HCT116 (cell line): ENCODE data around the gene PDGFA. TPM values are rescaled to one million over a fixed set of nuclear protein-coding genes. Genes with fewer than 3 reads are reported as not detected.
A peak's percentile ranks its signal among the peaks of the same experiment; 100 is the strongest.

Experiments
- ATAC-seq: fragments of 200-7000 bp; cut with Tn5 transposase; 2 replicates; pipeline ENCODE4 v1.9.1; 2020; ENCODE audit warnings: mild to moderate bottlenecking, moderate library complexity
- BruUV-seq: library from RNA; stranded (reverse); fragments of 400-500 nt; replicated peaks from 2 replicates; lab custom pipeline; 2021; lab: Mats Ljungman, UMichigan
- CTCF ChIA-PET: fragments of 300-600 bp; sonication (Branson Sonifier 250); formaldehyde crosslinking; loops from one replicate; lab custom pipeline; 2021; ENCODE audit warnings: antibody characterized with exemption; lab: Charles Lee
- POLR2A ChIA-PET: fragments of 300-600, 350-600 bp; sonication (Branson Sonifier 250); formaldehyde crosslinking; loops from one replicate; lab custom pipeline; 2021; ENCODE audit warnings: antibody characterized with exemption; lab: Charles Lee
- RAD21 ChIA-PET, 2 experiments: fragments of 300-600 bp; sonication (Branson Sonifier 250); formaldehyde crosslinking; loops; one replicate each; lab custom pipeline; 2023; ENCODE audit warnings: low total read pairs in 2 of 2; ENCODE audit not compliant: uncharacterized antibody in 2 of 2, unreplicated experiment in 2 of 2, low non-redundant PET in 1 of 2; lab: Charles Lee
- DNase-seq: peaks from one replicate; pipeline ENCODE4 v3.0.0-alpha.2; 2010; ENCODE audit warnings: low read depth, low spot score
- H2AFZ ChIP-seq: fragments of 200-600 bp; shearing (Covaris generic), sonication (generic); 2 replicates; pipeline ENCODE4 v1.6.1; 2017; ENCODE audit warnings: low read depth, mixed run types, mixed read lengths, antibody characterized with exemption, low read length; ENCODE audit not compliant: poor library complexity, severe bottlenecking
- H3K27ac ChIP-seq: 2 replicates; pipeline ENCODE4 v1.5.1; 2012; ENCODE audit warnings: low read depth, low read length
- H3K27me3 ChIP-seq: fragments of 200-600 bp; sonication (generic); 2 replicates; pipeline ENCODE4 v1.6.1; 2016; ENCODE audit warnings: mixed run types, low read length, mixed read lengths; ENCODE audit not compliant: insufficient read depth
- H3K36me3 ChIP-seq, 2 experiments: fragments of 200-500 bp in 1 of 2; fragments of 200-600 bp in 1 of 2; sonication (Bioruptor generic) in 1 of 2; sonication (generic) in 1 of 2; 2 replicates each; pipeline versions ENCODE4 v1.5.1 to v1.6.1; 2014 to 2016; ENCODE audit warnings: low read length in 2 of 2, inconsistent platforms in 1 of 2, mixed read lengths in 1 of 2, mixed run types in 1 of 2; ENCODE audit not compliant: insufficient read depth in 2 of 2, control insufficient read depth in 1 of 2
- H3K4me1 ChIP-seq, 2 experiments: fragments of 200-600 bp in 1 of 2; sonication (generic) in 1 of 2; 2 replicates each; pipeline versions ENCODE4 v1.5.1 to v1.6.1; 2012 to 2017; ENCODE audit warnings: low read length in 2 of 2, inconsistent platforms in 1 of 2, mild to moderate bottlenecking in 1 of 2, mixed read lengths in 1 of 2, mixed run types in 1 of 2, moderate library complexity in 1 of 2; ENCODE audit not compliant: insufficient read depth in 2 of 2, control insufficient read depth in 1 of 2
- H3K4me2 ChIP-seq: fragments of 200-600 bp; sonication (generic); 2 replicates; pipeline ENCODE4 v1.6.1; 2017; ENCODE audit warnings: mixed run types, low read length, mixed read lengths
- H3K4me3 ChIP-seq, 2 experiments: fragments of 200-600 bp in 1 of 2; sonication (generic) in 1 of 2; replicated peaks in 1 of 2; 2 replicates each; pipeline ENCODE4 v1.5.1; 2011 to 2016; ENCODE audit warnings: low read length in 2 of 2, control low read depth in 1 of 2, low read depth in 1 of 2, mild to moderate bottlenecking in 1 of 2, mixed read lengths in 1 of 2, mixed run types in 1 of 2
- H3K79me2 ChIP-seq: fragments of 200-600 bp; sonication (generic); 2 replicates; pipeline ENCODE4 v1.6.1; 2017; ENCODE audit warnings: mild to moderate bottlenecking, mixed run types, low read length, moderate library complexity, mixed read lengths; ENCODE audit not compliant: insufficient read depth
- H3K9ac ChIP-seq: fragments of 200-600 bp; sonication (generic); 2 replicates; pipeline ENCODE4 v1.6.1; 2016; ENCODE audit warnings: low read length, mixed read lengths
- H3K9me2 ChIP-seq: fragments of 200-600 bp; sonication (generic), shearing (Covaris generic); 2 replicates; pipeline ENCODE4 v1.6.1; 2017; ENCODE audit warnings: mixed run types, mild to moderate bottlenecking, moderate library complexity; ENCODE audit not compliant: insufficient read depth
- H3K9me3 ChIP-seq, 2 experiments: fragments of 200-500 bp in 1 of 2; fragments of 200-600 bp in 1 of 2; sonication (Bioruptor generic) in 1 of 2; sonication (generic) in 1 of 2; 2 replicates each; pipeline ENCODE4 v1.6.1; 2014 to 2017; ENCODE audit warnings: low read length in 2 of 2, mixed read lengths in 2 of 2, inconsistent platforms in 1 of 2, low read depth in 1 of 2, mild to moderate bottlenecking in 1 of 2, mixed run types in 1 of 2, moderate library complexity in 1 of 2; ENCODE audit not compliant: control insufficient read depth in 1 of 2, insufficient read depth in 1 of 2
- H4K20me1 ChIP-seq: fragments of 200-600 bp; sonication (generic), shearing (Covaris generic); 2 replicates; pipeline ENCODE4 v1.6.1; 2017; ENCODE audit warnings: mixed run types, mild to moderate bottlenecking, moderate library complexity; ENCODE audit not compliant: insufficient read depth
- CEBPB ChIP-seq: IDR thresholded peaks from 2 replicates; pipeline ENCODE4 v1.6.1; 2012; ENCODE audit warnings: low read depth
- EGR1 ChIP-seq: IDR thresholded peaks from 2 replicates; pipeline ENCODE4 v1.6.1; 2012; ENCODE audit warnings: low read depth
- EZH2 ChIP-seq: fragments of 200-600 bp; sonication (generic); IDR thresholded peaks from 2 replicates; pipeline ENCODE4 v1.6.1; 2017; ENCODE audit warnings: antibody characterized with exemption, mixed run types
- EZH2phosphoT487 ChIP-seq: fragments of 200-600 bp; IDR thresholded peaks from 2 replicates; pipeline ENCODE4 v1.6.1; 2018; ENCODE audit warnings: antibody characterized with exemption, borderline replicate concordance
- FOSL1 ChIP-seq: IDR thresholded peaks from 2 replicates; pipeline ENCODE4 v1.6.1; 2012; ENCODE audit warnings: low read depth
- JUND ChIP-seq: IDR thresholded peaks from 2 replicates; pipeline ENCODE4 v1.6.1; 2012
- POLR2AphosphoS5 ChIP-seq: IDR thresholded peaks from 2 replicates; pipeline ENCODE4 v1.6.1; 2011; ENCODE audit warnings: mild to moderate bottlenecking, low read depth, low read length, moderate library complexity
- SIN3A ChIP-seq: IDR thresholded peaks from 2 replicates; pipeline ENCODE4 v1.6.1; 2012; ENCODE audit warnings: low read depth
- SP1 ChIP-seq: IDR thresholded peaks from 2 replicates; pipeline ENCODE4 v1.6.1; 2012; ENCODE audit warnings: low read depth
- ZFX ChIP-seq: fragments of 450-650 bp; IDR thresholded peaks from 2 replicates; pipeline ENCODE4 v1.6.1; 2017
- intact Hi-C: fragments of 100-400 bp; cut with micrococcal nuclease; formaldehyde crosslinking; loops from 2 replicates; pipeline ENCODE4 v1.10.0; 2022
- total RNA-seq: library from RNA; stranded (reverse); gene quantifications from one replicate; pipeline ENCODE4 v1.2.1, GENCODE V29; 2021; ENCODE audit not compliant: unreplicated experiment
- TF ChIP-seq, protein P1 (sequence below): IDR thresholded peaks from 2 replicates; pipeline ENCODE4 v1.6.1; 2012
- TF ChIP-seq, protein P2 (sequence below): IDR thresholded peaks from 2 replicates; pipeline ENCODE4 v1.6.1; 2012; ENCODE audit warnings: low read depth
- TF ChIP-seq, protein P3 (sequence below): IDR thresholded peaks from 2 replicates; pipeline ENCODE4 v1.6.1; 2011; ENCODE audit warnings: mild to moderate bottlenecking, low read length, moderate library complexity; ENCODE audit not compliant: insufficient replicate concordance; ENCODE audit errors: extremely low read depth

The PDGFA gene
- total RNA-seq, 1 experiment from 2014 or later = 44.7 TPM

DNA sequence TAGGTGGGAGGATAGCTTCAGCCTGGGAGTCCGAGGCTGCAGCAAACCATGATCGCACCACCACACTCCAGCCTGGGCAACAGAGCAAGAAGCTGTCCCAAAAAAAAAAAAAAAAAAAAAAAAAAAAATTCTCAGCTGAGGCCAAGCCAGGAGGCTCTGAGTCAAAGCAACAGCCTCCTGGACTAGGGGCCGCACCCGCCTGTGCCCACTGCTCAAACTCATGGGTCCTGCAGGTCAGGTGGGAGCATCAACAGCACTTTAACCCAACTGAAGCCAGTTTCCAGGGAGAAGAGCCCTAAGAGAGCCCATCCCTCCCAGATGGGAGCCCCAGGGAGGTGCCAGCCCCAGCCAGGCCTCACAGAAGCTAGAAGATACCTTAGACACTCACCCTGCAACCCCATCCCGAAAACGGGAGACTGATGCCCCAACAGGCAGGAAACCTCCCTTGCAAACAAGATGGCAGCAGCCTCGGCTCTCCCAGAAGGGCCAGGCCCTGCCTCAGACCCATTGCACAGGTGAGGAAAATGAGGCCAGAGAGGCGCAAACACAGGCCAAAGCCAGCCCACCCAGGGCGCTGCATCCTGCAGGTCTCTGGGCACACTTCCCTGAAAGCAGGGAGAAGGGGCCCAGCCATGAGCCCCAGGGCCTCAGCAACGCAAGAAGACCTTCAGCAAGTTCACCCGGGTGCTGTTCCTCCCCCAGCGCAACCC is 11.0 kb downstream of the PDGFA start:
- Histone ChIP-seq H4K20me1 (no peaks in the 10 kb centered on the region), H3K4me1 (peaks cover 0 to under 1% of the 10 kb centered on the region in 2 experiments; a peak in 2 of 4 replicates), H3K9me3 (no peaks in the 10 kb centered on the region), H3K4me2 (no peak overlapping the region), H3K27me3 (no peaks in the 10 kb centered on the region), H3K9ac (no peak overlapping the region), H3K9me2 (no peaks in the 10 kb centered on the region), H3K4me3 (no peak overlapping the region), H3K27ac (no peak overlapping the region), H2AFZ (no peak overlapping the region), H3K79me2 (peaks cover 9% of the 10 kb centered on the region), H3K36me3 (no peaks in the 10 kb centered on the region; a peak in 2 of 4 replicates)
- intact Hi-C loops = no loop called here
- no peak for ATAC-seq
- ChIA-PET POLR2A (no interaction called here), RAD21 (no interaction called here), CTCF (no interaction called here)
- DNase-seq = no peak
- TF ChIP-seq SP1 (no peak), FOSL1 (no peak), EZH2phosphoT487 (no peak), ZFX (no peak)
- no TSS peak for BruUV-seq

DNA sequence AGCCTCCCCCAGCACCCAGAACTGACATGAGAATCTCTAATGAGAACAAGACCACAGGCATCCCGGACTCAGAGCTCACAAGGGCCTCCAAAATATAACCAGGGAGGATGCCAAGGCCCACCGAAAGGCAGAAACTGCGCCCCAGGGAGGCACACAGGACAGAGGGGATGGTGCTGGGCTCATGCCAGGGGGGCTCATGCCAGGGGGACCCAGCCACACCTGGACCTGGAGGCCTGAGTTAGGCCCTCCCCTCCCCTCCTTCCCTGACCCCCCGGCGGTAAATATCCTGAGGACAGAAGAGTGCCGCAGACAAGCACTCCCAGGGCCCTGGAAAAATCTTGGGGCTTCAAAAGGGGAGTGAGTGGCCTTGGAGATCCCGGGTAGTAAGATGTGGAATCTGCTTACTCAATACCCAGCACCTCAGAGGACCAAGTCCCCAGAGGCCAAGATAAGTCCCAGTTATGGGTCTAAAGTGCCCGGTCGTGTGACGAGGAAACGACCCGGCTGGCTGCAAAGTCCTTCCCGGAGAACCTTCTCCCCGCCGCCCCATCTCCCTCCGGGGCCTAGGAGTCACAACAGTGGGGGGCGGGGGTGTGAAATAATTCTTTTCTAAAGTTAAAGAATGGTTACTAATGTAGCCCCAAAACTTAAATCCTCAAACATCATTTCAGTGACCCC is 11.9 kb downstream of the PDGFA start:
- RAD21 ChIA-PET = no interaction called here
- H3K36me3 ChIP-seq = no peaks in the 10 kb centered on the region; a peak in 2 of 4 replicates
- peaks cover 2% of the 10 kb centered on the region; the same call in 1 of the 2 replicates for H3K79me2 ChIP-seq
- no peak for ATAC-seq
- POLR2A ChIA-PET = no interaction called here
- no peak overlapping the region for H3K9ac ChIP-seq
- no peak overlapping the region for H2AFZ ChIP-seq
- H3K4me2 ChIP-seq = no peak overlapping the region
- BruUV-seq = TSS peak; percentile 51
- peaks cover 0 to 4% of the 10 kb centered on the region in 2 experiments; a peak in 2 of 4 replicates for H3K4me1 ChIP-seq
- no peaks in the 10 kb centered on the region for H4K20me1 ChIP-seq
- no peaks in the 10 kb centered on the region for H3K9me3 ChIP-seq
- CTCF ChIA-PET = no interaction called here
- H3K9me2 ChIP-seq = no peaks in the 10 kb centered on the region
- H3K27me3 ChIP-seq = no peaks in the 10 kb centered on the region
- intact Hi-C loops = no loop called here
- H3K4me3 ChIP-seq = no peak overlapping the region
- no peak overlapping the region for H3K27ac ChIP-seq
- DNase-seq = no peak
- TF ChIP-seq, protein P1, sequence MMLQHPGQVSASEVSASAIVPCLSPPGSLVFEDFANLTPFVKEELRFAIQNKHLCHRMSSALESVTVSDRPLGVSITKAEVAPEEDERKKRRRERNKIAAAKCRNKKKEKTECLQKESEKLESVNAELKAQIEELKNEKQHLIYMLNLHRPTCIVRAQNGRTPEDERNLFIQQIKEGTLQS = no peak
- no peak for TF ChIP-seq EZH2phosphoT487
- TF ChIP-seq POLR2AphosphoS5 = no peak
- TF ChIP-seq ZFX = no peak
- TF ChIP-seq, protein P2, sequence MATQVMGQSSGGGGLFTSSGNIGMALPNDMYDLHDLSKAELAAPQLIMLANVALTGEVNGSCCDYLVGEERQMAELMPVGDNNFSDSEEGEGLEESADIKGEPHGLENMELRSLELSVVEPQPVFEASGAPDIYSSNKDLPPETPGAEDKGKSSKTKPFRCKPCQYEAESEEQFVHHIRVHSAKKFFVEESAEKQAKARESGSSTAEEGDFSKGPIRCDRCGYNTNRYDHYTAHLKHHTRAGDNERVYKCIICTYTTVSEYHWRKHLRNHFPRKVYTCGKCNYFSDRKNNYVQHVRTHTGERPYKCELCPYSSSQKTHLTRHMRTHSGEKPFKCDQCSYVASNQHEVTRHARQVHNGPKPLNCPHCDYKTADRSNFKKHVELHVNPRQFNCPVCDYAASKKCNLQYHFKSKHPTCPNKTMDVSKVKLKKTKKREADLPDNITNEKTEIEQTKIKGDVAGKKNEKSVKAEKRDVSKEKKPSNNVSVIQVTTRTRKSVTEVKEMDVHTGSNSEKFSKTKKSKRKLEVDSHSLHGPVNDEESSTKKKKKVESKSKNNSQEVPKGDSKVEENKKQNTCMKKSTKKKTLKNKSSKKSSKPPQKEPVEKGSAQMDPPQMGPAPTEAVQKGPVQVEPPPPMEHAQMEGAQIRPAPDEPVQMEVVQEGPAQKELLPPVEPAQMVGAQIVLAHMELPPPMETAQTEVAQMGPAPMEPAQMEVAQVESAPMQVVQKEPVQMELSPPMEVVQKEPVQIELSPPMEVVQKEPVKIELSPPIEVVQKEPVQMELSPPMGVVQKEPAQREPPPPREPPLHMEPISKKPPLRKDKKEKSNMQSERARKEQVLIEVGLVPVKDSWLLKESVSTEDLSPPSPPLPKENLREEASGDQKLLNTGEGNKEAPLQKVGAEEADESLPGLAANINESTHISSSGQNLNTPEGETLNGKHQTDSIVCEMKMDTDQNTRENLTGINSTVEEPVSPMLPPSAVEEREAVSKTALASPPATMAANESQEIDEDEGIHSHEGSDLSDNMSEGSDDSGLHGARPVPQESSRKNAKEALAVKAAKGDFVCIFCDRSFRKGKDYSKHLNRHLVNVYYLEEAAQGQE = no peak
- TF ChIP-seq EGR1 = no peak
- TF ChIP-seq EZH2 = no peak
- no peak for TF ChIP-seq SIN3A
- TF ChIP-seq, protein P3, sequence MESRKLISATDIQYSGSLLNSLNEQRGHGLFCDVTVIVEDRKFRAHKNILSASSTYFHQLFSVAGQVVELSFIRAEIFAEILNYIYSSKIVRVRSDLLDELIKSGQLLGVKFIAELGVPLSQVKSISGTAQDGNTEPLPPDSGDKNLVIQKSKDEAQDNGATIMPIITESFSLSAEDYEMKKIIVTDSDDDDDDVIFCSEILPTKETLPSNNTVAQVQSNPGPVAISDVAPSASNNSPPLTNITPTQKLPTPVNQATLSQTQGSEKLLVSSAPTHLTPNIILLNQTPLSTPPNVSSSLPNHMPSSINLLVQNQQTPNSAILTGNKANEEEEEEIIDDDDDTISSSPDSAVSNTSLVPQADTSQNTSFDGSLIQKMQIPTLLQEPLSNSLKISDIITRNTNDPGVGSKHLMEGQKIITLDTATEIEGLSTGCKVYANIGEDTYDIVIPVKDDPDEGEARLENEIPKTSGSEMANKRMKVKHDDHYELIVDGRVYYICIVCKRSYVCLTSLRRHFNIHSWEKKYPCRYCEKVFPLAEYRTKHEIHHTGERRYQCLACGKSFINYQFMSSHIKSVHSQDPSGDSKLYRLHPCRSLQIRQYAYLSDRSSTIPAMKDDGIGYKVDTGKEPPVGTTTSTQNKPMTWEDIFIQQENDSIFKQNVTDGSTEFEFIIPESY = no peak
- no peak for TF ChIP-seq CEBPB
- TF ChIP-seq JUND = no peak
